Activated naive CD8-positive, alpha-beta T cell treated with anti-CD3 and anti-CD28 coated beads, Interleukin-2, amount 50 U/mL, for 24 hours (primary cell): ENCODE results near the gene ATP1A2.

Experiments
- ATAC-seq: fragments of 150-1000 bp; cut with Tn5 transposase; one replicate; pipeline ENCODE4 v1.10.0; 2021
- DNase-seq: peaks from one replicate; pipeline ENCODE4 v3.0.0; 2021
- H3K27ac Mint-ChIP-seq: one replicate; pipeline ENCODE4 v1.8.0; 2021; ENCODE audit warnings: mild to moderate bottlenecking, mixed read lengths
- H3K27me3 Mint-ChIP-seq: one replicate; pipeline ENCODE4 v1.8.0; 2021; ENCODE audit warnings: mixed read lengths
- H3K36me3 Mint-ChIP-seq: one replicate; pipeline ENCODE4 v1.8.0; 2021; ENCODE audit warnings: low read depth, mixed read lengths
- H3K4me1 Mint-ChIP-seq: one replicate; pipeline ENCODE4 v1.8.0; 2021; ENCODE audit warnings: mixed read lengths
- H3K4me3 Mint-ChIP-seq: one replicate; pipeline ENCODE4 v1.8.0; 2021; ENCODE audit warnings: mild to moderate bottlenecking, moderate library complexity, mixed read lengths
- H3K9me3 Mint-ChIP-seq: one replicate; pipeline ENCODE4 v1.8.0; 2021; ENCODE audit warnings: mixed read lengths

The ATP1A2 gene

DNA sequence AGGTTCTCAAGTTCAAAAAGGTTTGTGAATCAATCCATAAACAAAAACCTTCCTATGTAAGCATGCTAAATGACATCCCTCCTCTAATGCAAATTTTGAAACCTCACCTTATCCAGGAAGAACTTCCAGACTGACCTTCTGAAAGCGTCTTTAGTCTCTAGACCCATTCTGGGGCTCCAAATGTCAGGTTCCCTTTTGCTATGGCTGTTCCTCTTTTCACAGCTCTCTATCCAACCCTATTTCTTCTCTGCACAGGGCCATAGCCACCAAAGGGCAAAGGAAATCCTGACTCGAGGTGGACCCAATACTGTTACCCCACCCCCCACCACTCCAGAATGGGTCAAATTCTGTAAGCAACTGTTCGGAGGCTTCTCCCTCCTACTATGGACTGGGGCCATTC is 39.2 kb downstream of the ATP1A2 start:
- no peak overlapping the region for H3K27ac Mint-ChIP-seq
- DNase-seq (no peak), ATAC-seq (no peak)
- no peaks in the 10 kb centered on the region for H3K27me3 Mint-ChIP-seq
- H3K4me1 Mint-ChIP-seq = no peaks in the 10 kb centered on the region
- no peaks in the 10 kb centered on the region for H3K36me3 Mint-ChIP-seq
- no peak overlapping the region for H3K4me3 Mint-ChIP-seq
- H3K9me3 Mint-ChIP-seq = no peaks in the 10 kb centered on the region

DNA sequence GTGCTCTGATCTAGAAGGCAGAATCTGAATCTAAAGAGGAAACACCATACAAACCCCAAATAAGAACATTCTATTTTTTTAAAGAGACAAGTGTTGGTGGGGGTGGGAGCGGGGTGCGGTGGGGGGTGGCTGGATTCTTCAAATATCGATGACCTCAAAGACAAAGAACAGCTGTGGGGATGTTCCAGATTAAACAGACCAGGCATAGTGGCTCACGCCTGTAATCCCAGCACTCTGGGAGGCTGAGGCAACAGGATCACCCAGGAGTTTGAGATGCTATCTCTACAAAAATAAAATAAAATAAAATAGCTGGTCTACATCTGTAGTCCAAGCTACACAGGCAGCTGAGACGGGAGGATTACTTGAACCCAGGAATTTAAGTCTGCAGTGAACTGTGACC is 40.8 kb downstream of the ATP1A2 start:
- DNase-seq (no peak), ATAC-seq (no peak)
- no peak overlapping the region for H3K4me3 Mint-ChIP-seq
- no peaks in the 10 kb centered on the region for H3K4me1 Mint-ChIP-seq
- H3K27me3 Mint-ChIP-seq = no peaks in the 10 kb centered on the region
- H3K27ac Mint-ChIP-seq = no peak overlapping the region
- no peaks in the 10 kb centered on the region for H3K36me3 Mint-ChIP-seq
- H3K9me3 Mint-ChIP-seq = no peaks in the 10 kb centered on the region

DNA sequence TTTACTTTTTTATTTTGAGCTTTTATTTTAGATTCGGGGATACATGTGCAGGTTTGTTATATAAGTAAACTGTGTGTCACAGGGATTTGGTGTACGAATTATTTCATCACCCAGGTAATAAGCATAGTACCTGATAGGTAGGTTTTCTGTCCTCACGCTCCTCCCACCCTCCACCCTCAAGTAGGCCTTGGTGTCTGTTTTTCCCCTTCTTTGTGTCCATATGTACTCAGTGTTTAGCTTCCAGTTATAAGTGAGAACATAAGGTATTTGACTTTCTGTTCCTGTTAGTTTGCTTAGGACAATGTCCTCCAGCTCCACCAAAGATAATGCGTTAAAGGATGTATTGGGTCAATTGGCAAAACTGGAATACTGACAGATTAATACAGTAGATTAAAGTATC is 41.6 kb downstream of the ATP1A2 start:
- Mint-ChIP-seq H3K4me1 (no peaks in the 10 kb centered on the region), H3K4me3 (no peak overlapping the region), H3K27me3 (no peaks in the 10 kb centered on the region), H3K9me3 (no peaks in the 10 kb centered on the region), H3K27ac (no peak overlapping the region), H3K36me3 (no peaks in the 10 kb centered on the region)
- no peak for ATAC-seq
- DNase-seq = no peak

DNA sequence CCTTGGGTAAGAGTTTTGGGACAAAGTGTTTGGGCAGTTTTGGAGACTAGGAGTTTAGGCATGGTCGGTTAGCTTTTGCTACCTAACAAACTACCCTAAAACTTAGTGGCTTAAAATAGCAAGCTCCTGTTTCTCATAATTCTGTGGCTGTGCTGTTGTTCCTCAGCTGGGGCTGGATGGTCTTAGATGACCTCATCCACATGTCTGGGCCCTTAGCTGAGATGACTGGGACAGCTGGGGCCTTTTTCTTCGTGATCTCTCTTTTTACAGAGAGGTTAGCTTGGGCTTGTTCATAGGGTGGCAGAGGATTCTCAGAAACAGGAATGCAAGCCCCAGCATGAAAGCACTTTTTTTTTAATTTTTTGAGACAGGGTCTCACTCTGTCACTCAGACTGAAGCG is 42.5 kb downstream of the ATP1A2 start:
- no peaks in the 10 kb centered on the region for H3K4me1 Mint-ChIP-seq
- no peaks in the 10 kb centered on the region for H3K27me3 Mint-ChIP-seq
- no peak overlapping the region for H3K4me3 Mint-ChIP-seq
- H3K36me3 Mint-ChIP-seq = no peaks in the 10 kb centered on the region
- no peak for ATAC-seq
- DNase-seq = no peak
- no peaks in the 10 kb centered on the region for H3K9me3 Mint-ChIP-seq
- H3K27ac Mint-ChIP-seq = no peak overlapping the region

DNA sequence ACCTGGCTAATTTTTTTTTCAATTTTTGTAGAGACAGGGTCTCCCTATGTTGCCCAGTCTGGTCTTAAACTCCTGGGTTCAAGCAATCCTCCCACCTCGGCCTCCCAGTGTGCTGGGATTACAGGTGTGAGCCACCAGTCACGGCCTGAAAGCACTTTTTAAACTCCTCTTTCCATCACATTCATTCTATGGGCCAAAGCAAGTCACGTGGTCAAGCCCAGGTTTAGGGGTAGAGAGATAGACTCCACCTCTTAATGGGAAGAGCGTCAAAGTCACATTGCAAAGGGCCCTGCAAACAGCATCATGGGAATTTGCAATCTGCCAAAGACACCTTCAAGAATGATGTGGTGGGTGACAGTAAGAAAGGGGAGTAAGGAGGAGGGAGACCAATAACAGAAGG is 43.0 kb downstream of the ATP1A2 start:
- Mint-ChIP-seq H3K4me1 (no peaks in the 10 kb centered on the region), H3K27ac (no peak overlapping the region), H3K9me3 (no peaks in the 10 kb centered on the region), H3K4me3 (no peak overlapping the region), H3K27me3 (no peaks in the 10 kb centered on the region), H3K36me3 (no peaks in the 10 kb centered on the region)
- no peak for ATAC-seq
- DNase-seq = no peak

DNA sequence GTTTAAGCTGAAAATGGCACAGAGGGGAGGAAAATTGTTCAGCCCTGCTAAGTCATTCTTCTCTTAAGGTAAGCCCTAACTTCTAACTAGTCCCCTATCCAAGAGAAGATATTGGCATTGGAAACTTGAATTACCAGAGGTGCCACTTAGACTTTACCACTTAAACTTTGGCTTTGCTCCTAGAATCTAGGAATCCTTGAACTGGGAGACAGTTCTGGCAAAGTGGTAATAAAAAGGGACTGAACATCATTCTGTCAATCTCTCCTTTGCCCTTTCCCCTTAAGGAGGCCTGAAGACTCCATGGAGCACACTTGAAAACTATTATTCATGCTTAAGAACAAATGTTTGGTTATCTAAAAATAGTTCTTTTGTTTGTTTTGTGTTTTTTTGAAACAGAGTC is 44.3 kb downstream of the ATP1A2 start:
- H3K9me3 Mint-ChIP-seq = no peaks in the 10 kb centered on the region
- H3K4me3 Mint-ChIP-seq = no peak overlapping the region
- peaks cover 5% of the 10 kb centered on the region for H3K27me3 Mint-ChIP-seq
- no peak overlapping the region for H3K27ac Mint-ChIP-seq
- DNase-seq (no peak), ATAC-seq (no peak)
- no peaks in the 10 kb centered on the region for H3K4me1 Mint-ChIP-seq
- no peaks in the 10 kb centered on the region for H3K36me3 Mint-ChIP-seq

DNA sequence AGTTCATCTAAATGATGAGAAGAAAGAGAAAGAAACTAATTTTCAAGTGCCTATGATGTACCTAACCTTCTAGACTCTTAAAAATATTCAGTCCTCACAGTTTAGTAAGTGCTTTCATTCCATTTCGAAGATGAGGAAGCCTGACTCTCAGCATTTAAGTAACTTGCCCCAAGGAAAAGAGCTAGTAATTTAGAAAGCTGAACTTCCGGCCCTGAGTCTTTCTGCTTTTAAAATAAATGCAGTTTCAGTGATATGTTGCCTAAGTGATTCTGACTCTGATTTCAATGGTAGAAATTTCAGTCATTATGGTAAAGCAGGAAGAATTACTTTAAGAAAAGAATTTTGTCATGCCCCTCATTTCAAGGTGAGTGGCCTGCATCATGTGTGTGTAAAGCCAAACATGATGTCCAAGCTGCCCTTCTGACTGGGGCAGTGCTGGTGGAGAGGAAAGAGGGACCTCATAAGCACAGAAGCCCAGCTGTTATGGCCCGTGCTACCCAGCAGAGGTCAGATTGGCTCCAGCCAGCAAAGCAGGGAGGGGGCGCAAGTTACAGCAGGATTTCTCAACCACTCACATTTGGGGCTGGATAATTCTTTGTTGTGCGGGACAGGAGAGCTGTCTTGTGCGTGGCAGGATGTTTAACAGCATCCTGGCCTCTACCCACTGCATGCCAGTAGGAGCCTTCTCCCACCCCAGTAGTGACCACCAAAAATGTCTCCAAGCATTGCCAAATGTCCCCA is 46.6 kb downstream of the ATP1A2 start:
- ATAC-seq (no peak), DNase-seq (no peak)
- Mint-ChIP-seq H3K9me3 (no peaks in the 10 kb centered on the region), H3K4me3 (no peak overlapping the region), H3K27ac (no peak overlapping the region), H3K36me3 (no peaks in the 10 kb centered on the region), H3K27me3 (peaks cover 12% of the 10 kb centered on the region), H3K4me1 (peaks cover 11% of the 10 kb centered on the region)

DNA sequence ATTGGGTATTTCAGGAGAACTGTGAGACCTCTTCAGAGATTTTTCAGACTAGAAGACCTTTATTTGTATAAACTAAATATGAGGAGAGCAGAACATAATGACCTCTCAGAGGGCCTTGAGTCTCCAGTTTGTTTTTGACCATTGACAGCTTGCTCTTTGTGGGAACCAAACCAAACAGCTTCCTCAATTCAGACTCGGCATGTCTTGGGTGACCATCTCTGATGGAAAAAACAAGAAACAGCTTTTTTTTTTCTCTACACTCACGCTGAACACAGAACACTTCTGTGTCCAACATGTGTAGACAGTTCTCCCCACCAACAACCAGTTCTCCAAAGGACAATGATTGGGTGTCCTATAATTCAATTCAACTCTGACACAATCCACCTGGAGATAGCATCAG is 47.4 kb downstream of the ATP1A2 start:
- no peak for ATAC-seq
- Mint-ChIP-seq H3K27me3 (peaks cover 12% of the 10 kb centered on the region), H3K36me3 (no peaks in the 10 kb centered on the region), H3K27ac (no peak overlapping the region), H3K4me1 (peaks cover 19% of the 10 kb centered on the region), H3K4me3 (no peak overlapping the region), H3K9me3 (no peaks in the 10 kb centered on the region)
- DNase-seq = no peak

DNA sequence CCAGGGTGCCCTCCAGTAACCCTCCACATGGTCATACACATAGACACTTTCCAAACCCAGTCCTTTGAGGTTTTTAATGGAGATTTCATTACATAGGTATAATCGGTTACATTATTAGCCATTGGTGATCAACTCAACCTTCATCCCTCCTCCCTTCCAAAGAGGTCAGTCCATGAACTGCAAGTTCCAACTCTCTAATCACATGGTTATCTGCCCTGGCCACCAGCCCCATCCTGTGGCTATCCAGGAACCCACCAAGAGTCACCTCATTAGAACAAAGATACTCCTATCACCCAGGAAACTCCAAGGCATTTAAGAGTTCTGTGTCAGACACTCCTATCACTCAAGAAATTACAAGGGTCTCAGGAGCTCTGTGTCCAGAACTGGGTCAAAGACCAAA is 48.1 kb downstream of the ATP1A2 start:
- Mint-ChIP-seq H3K4me3 (no peak overlapping the region), H3K4me1 (peaks cover 21% of the 10 kb centered on the region), H3K36me3 (no peaks in the 10 kb centered on the region), H3K27ac (no peak overlapping the region), H3K27me3 (peaks cover 12% of the 10 kb centered on the region), H3K9me3 (no peaks in the 10 kb centered on the region)
- no peak for DNase-seq
- no peak for ATAC-seq

DNA sequence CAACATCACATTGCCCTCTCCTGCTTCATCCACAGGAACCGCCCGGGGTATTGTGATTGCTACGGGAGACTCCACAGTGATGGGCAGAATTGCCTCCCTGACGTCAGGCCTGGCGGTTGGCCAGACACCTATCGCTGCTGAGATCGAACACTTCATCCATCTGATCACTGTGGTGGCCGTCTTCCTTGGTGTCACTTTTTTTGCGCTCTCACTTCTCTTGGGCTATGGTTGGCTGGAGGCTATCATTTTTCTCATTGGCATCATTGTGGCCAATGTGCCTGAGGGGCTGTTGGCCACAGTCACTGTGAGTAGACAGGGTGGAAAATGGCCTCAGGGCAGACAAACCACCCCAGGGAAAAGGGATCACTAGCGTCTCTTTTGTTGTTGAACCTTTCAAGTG is 48.6 kb downstream of the ATP1A2 start:
- no peak overlapping the region for H3K4me3 Mint-ChIP-seq
- ATAC-seq (no peak), DNase-seq (no peak)
- no peaks in the 10 kb centered on the region for H3K9me3 Mint-ChIP-seq
- H3K36me3 Mint-ChIP-seq = no peaks in the 10 kb centered on the region
- peaks cover 12% of the 10 kb centered on the region for H3K27me3 Mint-ChIP-seq
- peaks cover 26% of the 10 kb centered on the region for H3K4me1 Mint-ChIP-seq
- H3K27ac Mint-ChIP-seq = no peak overlapping the region

DNA sequence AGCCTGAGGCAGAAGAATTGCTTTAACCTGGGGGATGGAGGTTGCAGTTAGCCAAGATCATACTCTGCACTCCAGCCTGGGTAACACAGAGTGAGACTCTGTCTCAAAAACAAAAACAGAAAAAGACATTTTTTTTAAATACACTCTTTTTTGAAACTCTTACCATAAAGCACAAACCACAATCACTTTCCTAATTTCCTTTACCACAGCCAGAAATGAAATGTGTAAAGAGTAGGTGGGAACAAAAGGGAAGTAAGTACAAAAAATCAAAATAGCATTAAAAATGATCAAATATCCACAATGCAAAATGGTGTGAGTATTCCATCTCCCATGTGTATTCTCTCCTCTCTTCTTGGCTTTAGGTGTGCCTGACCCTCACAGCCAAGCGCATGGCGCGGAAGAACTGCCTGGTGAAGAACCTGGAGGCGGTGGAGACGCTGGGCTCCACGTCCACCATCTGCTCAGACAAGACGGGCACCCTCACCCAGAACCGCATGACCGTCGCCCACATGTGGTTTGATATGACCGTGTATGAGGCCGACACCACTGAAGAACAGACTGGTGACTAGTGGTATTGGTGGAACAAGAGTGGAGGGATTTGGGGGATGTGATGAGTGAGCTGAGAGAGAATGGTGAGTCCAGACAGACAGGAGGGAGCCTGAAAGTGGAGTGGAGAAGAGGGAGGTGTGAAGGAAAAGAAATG is 50.8 kb downstream of the ATP1A2 start:
- H3K36me3 Mint-ChIP-seq = no peaks in the 10 kb centered on the region
- no peak overlapping the region for H3K4me3 Mint-ChIP-seq
- no peak for DNase-seq
- peaks cover 38% of the 10 kb centered on the region for H3K4me1 Mint-ChIP-seq
- ATAC-seq = no peak
- no peaks in the 10 kb centered on the region for H3K9me3 Mint-ChIP-seq
- H3K27ac Mint-ChIP-seq = no peak overlapping the region
- peaks cover 12% of the 10 kb centered on the region for H3K27me3 Mint-ChIP-seq

DNA sequence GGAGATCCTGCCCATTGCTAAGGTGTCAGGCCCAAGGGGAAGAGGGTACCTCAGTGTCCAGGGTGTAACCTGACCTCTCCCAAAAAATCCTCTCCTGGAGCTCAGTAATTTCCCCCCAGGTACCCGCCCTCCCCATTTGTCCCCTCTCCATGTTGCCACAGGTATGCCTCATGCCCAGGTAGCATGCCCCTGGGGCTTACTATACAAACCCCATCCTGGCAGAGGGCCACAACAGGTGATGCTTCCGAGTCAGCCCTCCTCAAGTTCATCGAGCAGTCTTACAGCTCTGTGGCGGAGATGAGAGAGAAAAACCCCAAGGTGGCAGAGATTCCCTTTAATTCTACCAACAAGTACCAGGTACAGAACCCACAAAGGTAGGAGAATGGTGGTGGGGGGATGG is 51.5 kb downstream of the ATP1A2 start:
- Mint-ChIP-seq H3K4me3 (no peak overlapping the region), H3K27me3 (peaks cover 15% of the 10 kb centered on the region), H3K4me1 (peaks cover 38% of the 10 kb centered on the region), H3K36me3 (no peaks in the 10 kb centered on the region), H3K27ac (no peak overlapping the region), H3K9me3 (no peaks in the 10 kb centered on the region)
- no peak for DNase-seq
- ATAC-seq = no peak

DNA sequence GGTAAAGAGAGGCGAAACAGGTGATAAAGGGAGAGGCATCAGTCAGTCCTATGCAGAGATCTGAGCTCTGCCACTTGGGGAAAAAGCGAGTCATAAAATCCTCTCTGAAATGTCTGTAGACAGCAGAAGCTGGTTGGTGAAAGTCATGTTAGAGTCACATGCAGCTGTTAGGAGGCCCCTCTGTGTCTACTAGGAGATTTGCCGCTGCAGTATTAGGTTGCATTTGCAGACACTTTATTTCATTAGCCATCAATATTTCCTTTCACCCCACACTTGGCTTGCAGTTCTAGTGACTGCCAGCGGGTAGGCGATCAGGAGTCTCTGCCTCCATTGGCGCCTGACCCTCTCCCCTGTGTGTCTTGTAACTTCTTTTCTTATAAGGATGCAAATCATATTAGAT is 52.0 kb downstream of the ATP1A2 start:
- ATAC-seq = peak; percentile 91
- no peak for DNase-seq
- no peaks in the 10 kb centered on the region for H3K36me3 Mint-ChIP-seq
- H3K4me3 Mint-ChIP-seq = no peak overlapping the region
- H3K27ac Mint-ChIP-seq = no peak overlapping the region
- peaks cover 38% of the 10 kb centered on the region for H3K4me1 Mint-ChIP-seq
- H3K9me3 Mint-ChIP-seq = no peaks in the 10 kb centered on the region
- peaks cover 16% of the 10 kb centered on the region for H3K27me3 Mint-ChIP-seq

DNA sequence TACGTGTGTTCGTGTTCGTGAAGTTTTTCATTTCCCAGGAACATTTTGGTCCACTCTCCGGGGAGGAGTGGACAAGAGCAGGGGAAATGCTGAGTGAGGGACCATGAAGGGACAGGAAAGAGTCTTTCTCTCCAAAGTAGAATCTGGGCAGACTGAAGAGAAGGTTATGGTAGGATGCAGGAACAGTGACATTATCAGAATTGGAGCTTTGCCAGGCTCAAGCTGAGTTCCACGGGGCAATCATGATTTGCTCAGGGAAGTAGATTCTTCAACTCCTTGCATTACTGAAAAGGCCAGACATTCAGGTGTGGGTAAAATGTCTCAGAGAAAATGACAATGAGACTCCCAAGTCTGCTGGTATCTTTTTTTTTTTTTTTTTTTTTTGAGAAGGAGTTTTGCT is 52.5 kb downstream of the ATP1A2 start:
- no peak for DNase-seq
- Mint-ChIP-seq H3K36me3 (no peaks in the 10 kb centered on the region), H3K27ac (no peak overlapping the region), H3K4me1 (peaks cover 38% of the 10 kb centered on the region), H3K4me3 (no peak overlapping the region), H3K9me3 (no peaks in the 10 kb centered on the region), H3K27me3 (peaks cover 16% of the 10 kb centered on the region)
- no peak for ATAC-seq

DNA sequence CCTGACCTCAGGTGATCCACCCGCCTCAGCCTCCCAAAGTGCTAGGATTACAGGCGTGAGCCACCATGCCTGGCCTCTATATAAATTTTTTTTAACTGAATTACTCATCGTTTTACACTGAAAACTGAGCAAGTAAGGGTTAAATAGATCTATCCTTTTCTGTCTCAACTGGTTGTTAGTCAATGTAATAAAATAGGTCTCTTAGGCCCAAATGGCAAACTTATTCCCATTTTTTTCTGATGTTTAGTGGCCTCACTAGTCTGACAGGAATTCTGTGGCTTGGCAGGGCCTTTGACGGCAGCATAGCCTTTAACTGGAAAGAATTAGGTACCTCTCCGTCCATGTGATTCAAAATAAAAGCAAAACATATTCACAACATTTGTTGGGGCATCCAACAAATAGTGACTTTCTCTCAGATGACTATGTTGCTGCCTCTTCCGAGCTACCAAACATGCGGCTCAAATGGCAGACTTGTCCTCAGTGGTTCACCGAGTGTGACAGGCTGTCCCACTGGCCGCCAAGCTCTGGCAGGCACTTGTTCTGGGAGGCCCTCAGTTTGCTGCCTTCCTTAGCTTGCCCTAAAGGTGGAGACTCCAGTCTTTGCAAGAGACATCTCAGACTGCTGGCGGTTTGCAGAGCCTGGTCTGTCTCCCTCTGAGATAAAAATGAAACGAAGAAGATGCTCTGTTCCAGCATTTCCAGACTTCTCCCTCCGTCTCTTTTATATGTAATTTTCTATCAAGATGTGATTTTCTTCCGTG is 53.2 kb downstream of the ATP1A2 start:
- H3K27me3 Mint-ChIP-seq = peaks cover 16% of the 10 kb centered on the region
- no peaks in the 10 kb centered on the region for H3K36me3 Mint-ChIP-seq
- DNase-seq (no peak), ATAC-seq (no peak)
- H3K27ac Mint-ChIP-seq = no peak overlapping the region
- peaks cover 38% of the 10 kb centered on the region for H3K4me1 Mint-ChIP-seq
- no peak overlapping the region for H3K4me3 Mint-ChIP-seq
- no peaks in the 10 kb centered on the region for H3K9me3 Mint-ChIP-seq
